GM21825 (cell line): ENCODE measurements around the gene SLC17A9.

Experiments used
- ATAC-seq: cut with Tn5 transposase; IDR thresholded peaks from one replicate; pipeline ENCODE4 v1.9.1; 2021; ENCODE audit warnings: mild to moderate bottlenecking, moderate library complexity; ENCODE audit not compliant: unreplicated experiment

SLC17A9 gene

GRCh38 chr20:62999580-62999979 is 47.1 kb downstream of the SLC17A9 start:
- ATAC-seq = no peak

DNA sequence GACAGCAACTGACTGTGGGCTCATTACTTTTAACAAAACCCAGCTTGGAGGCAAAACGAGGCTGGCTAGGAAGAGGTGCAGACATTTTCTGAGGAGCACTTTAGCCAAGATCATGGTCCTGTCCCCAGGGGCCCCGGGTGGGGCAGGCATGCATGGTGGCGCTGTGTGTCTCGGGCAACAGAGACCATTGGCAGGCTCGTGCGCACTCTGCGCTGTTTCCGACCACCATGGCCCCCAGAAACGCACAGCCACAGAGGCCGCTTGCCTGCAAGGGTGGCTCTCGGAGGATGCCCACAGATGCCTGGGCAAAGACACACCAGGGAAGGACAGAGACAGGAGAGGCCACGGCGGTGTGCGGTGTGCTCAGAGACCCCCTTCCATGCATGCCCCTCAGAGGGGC is 47.5 kb downstream of the SLC17A9 start:
- no peak for ATAC-seq

DNA sequence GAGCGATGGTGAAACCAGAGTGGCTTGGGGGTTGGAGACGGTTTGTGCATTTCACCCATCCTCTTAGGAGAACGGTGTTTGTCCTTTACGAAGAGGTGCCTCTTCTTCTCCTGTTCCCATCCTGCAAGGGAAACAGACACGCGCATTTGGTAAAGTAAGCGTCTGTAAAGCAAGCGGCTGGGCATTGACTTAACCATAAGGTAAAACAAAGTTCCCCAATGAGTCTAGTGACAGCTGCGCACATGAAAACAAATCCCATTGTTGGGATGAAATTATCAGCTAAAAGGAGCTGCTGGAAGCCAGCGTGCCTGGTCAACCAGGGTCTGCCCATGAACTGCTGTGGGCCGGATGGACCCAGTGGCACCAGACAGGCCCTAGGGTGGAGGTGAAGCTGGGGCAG is 48.4 kb downstream of the SLC17A9 start:
- ATAC-seq = no peak

DNA sequence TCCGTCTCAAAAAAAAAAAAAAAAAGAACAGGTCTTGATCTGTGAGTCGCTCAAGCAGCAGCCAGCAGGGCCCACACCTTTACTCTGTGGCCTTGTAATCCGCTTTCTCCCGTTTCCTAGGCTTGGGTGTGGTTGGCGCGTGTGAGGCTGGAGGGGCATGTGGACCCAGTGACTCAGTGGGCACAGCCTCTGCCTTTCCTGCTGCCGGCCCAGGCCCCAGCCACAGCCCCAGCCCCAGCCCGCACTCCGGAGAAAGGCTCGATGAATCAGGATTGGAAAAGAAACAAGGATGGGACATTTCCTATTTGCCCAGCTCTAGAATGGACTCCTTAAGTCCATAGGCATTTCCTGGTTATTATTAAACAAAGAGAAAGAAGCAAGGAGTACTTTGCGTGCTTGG is 50.0 kb downstream of the SLC17A9 start:
- ATAC-seq = no peak

DNA sequence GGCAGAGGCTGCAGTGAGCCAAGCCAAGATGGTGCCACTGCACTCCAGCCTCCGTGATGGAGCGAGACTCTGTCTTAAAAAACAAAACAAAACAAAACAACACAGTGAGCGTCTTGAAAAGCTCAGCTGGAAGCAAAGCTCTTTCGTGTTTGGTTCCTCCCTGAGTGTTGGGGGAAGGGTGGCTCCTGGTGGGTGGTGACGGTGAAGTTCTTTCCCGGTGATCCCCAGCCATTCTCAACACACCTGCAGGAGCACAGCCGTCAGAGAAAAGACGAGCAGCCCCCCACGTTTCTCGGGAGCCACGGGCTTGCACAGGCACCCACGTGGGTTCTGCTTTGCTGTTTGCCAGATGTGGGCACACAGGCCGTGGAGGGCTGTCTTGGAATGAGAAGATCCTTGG is 51.0 kb downstream of the SLC17A9 start:
- no peak for ATAC-seq

DNA sequence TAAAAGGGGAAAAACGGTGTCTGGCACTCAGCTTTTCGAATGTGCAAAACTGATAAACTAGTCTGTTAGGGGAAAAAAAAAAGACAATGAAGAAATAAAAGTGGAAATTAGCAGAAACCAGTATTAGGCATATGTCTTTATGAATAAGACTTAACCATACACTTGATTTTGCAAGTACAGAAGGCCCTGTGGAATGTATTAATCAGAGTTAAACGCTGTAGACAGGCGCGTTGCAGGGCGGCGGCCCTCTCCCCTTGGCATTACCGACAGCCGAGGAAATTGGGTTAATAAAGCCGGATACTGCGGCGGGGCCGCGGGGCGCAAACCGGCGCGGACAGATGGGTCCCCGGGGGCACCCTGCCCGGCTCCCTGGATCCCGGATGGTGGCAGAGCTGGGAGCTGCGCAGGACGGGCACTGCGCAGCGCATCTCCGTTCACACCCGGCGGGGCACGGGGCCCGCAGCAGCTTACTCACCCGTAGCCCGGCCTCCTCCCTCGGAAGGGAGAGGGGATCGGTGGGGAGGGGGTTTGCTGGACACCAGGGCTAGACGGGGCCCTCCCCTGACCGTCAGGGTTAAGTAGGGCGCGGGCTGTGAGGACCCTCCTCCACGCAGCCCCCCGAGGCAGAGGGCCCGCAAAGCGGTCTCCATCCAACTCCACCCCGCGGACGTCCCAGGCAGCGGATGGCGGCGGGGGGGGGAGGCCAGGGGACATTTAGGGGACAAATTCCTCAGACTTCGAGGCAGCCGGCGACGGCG is 52.3 kb downstream of the SLC17A9 start:
- no peak for ATAC-seq

- no peak for ATAC-seq
Measured at GRCh38 chr20:63005365-63005861, 52.9 kb downstream of the SLC17A9 start.

DNA sequence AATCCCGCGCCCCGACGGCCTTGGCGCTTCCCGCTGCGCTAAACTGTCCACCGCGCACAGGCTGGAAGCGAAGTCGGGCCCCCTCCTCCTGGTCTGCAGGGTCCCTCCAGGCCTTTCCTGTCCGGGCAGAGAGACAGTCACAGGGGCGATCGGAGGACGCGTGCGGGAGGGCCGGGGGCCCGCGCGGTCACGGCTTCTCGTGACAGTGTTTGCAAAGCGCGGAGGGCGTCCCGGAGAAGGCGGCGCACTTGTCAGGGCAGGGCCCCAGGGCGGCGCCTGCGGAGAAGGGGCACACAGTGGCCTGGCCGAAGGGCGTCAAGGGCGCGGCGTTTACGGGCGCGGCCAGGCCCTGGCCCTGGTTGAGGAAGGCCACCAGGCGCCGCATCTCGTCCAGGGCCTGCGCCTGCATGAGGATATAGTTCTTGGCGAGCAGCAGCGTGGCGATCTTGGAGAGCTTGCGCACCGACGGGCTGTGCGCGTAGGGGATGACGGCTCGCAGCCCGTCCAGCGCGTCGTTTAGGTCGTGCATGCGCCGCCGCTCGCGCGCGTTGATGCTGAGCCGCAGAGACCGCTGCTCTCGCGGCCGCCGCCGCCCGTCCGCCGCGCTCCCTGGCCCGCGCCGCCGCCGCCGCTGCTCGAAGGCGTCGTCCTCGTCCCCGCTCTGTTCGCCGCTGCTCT is 53.5 kb downstream of the SLC17A9 start:
- ATAC-seq = no peak

DNA sequence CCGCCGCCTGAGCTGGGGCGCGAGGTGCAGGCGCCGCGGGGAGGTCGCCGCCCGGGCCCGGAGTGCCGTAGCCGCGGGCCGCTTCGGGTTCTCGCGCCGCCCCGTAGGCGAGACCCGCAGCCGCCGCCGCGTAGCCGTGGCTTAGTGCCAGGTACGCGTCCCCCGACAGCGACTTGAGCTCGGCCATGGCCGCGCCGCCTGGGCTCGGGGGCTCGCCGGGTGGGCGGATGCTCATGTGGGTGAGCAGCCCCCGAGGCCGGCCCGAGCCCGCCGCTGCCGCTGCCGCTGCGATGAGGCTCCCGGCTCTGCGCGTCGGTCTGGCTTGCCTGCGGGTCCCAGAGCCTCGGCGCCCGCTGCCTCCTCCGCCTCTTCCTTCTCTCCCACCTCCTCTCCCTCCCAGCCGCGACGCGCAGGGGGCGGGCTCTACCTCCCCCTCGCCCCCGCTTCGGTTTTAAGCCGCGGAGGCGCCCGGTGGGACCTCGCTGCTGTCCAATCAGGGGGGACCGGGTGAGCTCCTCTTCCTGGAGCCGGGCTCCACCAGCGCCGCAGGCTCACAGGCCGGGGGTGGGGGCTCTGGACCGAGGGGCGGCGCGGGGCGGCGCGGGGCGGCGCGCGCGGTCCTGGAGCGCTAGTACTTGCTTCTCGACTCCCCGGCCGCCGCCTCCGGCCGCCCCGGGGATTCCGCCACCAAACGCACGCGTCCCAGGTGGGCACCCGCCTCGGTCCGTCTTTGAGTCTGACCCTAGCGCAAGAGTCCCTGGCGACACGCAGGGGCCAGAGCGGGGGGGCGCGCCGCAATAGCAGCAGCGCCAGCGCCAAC is 54.2 kb downstream of the SLC17A9 start, which contains the start of gene BHLHE23:
TSS of gene BHLHE23 (minus strand) at position 425 of the 820 bp plus-strand sequence. CDS start at position 235, 190 bp downstream.
- ATAC-seq = no peak

- no peak for ATAC-seq
Measured at GRCh38 chr20:63007360-63007645, 54.8 kb downstream of the SLC17A9 start.

DNA sequence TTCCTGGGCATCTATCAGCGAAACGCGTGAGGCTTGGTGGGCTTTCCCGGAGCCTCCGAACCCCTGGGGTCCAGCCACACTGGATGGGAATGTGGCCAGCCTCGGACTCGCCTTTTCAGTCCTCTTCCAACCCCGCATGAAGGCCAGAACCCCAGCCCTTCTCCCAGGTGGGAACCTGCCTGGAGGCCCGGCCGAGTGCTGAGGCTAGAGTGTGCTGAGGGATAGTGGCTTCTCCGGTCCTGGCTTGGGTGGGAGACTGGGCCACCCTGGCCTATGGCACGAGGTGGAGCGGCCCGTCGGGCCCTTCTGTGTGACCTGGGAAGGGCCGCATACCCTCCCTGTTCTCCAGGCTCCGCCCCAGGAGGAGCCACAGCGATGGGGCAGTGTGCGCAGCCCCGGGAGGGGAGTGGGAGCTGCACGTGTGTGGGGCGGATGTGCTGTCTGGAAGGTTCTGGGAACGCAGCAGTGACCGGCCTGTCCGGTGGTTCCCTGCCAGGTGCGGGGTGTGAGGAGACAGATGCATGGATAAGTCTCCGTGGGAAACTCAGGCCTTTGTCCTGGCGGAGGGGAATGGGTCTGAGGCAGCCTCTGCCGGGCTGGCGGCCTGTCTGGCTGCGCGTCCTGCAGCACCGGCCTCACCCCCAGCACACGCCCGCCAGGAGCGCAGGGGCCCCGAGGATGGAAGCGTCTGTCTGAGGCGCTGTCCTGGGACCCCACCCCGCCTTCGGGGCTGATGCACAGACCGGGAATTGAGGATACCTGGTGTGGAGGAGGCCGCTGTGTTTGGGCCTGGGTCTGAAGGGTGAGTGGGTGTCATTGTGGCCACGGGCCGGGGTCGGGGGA is 55.4 kb downstream of the SLC17A9 start:
- no peak for ATAC-seq

DNA sequence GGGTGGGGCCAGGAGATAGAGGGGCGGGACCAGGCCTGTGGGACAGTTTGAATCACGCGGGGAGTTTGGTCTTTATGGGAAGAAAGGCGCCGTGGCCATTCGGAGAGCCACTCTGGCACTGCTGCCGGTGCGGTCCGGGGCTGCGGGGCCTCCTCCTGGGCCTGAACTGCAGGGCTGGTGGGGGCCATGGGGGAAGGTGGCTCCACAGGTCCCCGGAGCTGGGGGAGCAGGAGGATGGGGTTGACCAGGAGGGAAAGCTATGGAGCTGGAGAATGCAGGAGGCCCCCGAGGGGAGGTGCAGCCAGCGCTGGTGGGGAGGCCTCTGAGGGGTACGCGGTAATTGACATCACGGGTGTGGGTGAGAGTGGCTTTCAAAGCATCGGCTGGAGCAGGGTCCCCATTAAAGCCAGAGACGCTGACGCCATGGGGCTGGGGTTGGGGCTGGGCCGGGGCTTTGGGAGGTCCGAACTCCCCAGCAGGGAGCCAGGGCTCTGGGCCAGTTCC is 56.1 kb downstream of the SLC17A9 start:
- no peak for ATAC-seq

- ATAC-seq = peak; percentile 46
Measured at GRCh38 chr20:63009045-63009961, 56.8 kb downstream of the SLC17A9 start.

DNA sequence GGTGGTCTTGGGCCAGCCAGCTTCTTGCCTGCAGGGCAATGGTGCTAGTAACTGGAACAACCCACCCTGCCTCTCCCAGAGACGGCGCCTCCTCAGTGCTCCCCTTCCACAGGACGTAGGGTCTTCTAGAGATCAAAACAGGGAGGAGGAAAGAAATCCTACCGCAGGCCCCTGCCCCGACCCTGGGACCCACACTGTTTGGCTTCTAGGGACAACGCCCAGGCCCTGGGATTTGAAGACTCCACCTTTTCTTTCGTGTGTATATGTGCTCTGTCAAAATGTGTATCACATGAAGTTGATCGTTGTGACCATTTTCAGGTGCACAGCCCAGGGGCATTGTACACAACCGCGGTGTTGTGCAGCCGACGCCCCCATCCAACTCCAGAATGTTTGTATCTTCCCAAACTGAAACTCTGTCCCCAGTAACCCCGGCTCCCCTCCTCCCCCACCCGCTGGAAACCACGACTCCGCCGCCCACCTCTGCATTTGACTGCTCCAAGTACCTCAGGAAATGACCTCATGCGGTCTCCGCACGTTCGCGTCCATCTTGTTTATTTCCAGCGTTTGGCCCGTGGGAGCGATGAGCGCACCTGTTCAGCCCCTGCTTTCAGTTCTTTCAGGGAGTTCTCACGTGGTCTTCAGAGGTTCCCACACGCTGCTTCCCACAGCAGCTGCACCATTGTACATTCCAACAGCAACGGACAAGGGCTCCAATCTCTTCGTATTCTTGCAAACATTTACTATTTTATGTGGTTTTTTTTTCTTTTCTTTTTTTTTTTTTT is 57.7 kb downstream of the SLC17A9 start:
- peak; percentile 45 for ATAC-seq

GRCh38 chr20:63011798-63012197 is 59.3 kb downstream of the SLC17A9 start:
- no peak for ATAC-seq

- ATAC-seq = no peak
Measured at GRCh38 chr20:63013207-63013606, 60.7 kb downstream of the SLC17A9 start.

- ATAC-seq = no peak
Measured at GRCh38 chr20:63014287-63014686, 61.8 kb downstream of the SLC17A9 start.

DNA sequence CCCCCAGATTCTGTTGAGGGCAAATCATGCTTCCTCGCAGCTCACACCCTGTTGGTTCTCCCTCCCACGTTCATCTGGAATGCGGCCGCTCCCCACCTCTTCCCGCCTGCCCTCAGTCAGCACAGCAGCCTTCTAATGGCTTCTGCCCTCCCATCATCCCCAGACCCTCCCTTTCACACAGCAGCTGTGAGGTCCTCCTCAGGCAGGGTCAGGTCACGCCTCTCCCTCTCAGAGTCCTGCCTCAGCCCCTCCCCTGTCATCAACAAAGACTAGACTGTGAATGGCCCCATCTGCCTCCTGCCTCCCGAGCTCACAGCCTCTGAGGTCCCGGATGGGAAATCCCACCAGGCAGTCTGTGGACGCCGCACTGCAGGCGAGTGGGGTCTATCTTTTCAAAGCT is 62.2 kb downstream of the SLC17A9 start:
- no peak for ATAC-seq
